Measurements from ENCODE around the gene TPGS2. TPM values are rescaled to one million over a fixed set of nuclear protein-coding genes. Genes with fewer than 3 reads are reported as not detected.

The TPGS2 gene
- total RNA-seq, 4 donors from 2014 or later, result 80.2 to 161 (median 118) TPM

DNA sequence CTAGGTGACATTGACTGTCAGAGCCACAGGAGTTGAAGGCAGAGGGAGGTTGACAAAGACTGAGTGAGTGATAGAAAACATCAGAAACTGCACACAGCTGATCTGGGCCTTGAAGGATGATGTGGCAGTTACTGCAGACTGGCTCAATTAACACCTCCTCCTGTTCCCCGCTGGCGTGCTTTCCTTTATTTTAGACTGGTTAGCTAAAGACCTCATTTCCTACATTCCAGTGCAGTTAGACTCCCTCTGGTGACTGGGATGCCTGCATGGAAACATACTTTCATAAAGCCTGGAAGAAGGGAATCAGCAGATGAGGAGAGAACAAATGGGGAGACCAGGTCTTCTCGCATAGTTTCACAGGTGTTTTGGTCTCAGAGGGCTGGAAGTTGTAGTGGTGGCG is 7.1 kb downstream of the TPGS2 start:
- TF ChIP-seq, protein P1, sequence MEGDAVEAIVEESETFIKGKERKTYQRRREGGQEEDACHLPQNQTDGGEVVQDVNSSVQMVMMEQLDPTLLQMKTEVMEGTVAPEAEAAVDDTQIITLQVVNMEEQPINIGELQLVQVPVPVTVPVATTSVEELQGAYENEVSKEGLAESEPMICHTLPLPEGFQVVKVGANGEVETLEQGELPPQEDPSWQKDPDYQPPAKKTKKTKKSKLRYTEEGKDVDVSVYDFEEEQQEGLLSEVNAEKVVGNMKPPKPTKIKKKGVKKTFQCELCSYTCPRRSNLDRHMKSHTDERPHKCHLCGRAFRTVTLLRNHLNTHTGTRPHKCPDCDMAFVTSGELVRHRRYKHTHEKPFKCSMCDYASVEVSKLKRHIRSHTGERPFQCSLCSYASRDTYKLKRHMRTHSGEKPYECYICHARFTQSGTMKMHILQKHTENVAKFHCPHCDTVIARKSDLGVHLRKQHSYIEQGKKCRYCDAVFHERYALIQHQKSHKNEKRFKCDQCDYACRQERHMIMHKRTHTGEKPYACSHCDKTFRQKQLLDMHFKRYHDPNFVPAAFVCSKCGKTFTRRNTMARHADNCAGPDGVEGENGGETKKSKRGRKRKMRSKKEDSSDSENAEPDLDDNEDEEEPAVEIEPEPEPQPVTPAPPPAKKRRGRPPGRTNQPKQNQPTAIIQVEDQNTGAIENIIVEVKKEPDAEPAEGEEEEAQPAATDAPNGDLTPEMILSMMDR (IDR thresholded peaks at IDR 0.05; ENCODE audit: low read depth), result no peak

DNA sequence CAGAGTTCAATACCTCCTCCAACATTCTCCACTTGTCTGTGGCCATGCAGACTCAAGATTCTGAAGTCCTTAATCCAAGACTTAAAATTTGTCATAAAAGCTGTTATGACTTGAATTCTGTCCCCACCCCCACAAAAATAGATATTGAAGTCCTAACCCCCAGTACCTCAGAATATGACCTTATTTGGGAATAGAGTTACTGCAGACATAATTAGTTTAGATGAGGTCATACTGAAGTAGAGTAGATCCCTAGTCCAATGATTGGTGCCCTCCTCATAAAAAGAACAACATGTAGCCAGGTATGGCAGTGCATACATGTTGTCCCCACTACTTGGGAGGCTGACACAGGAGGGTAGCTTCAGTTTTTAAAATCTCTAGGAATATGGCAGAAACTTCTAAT is 9.2 kb downstream of the TPGS2 start:
- TF ChIP-seq, protein P1 (IDR thresholded peaks at IDR 0.05; ENCODE audit: low read depth), result no peak

DNA sequence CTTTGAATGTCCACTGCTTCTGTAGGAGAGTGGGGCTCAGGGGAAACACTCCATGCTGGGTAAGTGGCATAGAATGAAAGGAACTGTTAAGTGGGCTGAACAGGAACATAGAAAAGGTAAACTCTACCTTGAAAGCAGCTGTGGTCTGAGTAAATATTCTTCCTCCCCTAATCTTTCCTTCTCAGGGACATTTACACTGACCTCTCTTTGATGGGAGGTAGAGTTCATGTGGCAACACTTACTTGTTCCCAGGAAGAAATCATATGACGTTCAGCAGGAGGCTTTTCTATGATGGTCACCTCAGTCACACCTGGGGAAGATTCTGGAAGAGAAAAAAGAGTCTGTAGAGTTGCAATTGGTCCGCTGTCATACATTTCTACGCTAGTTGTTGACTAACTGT is 10.2 kb downstream of the TPGS2 start:
- TF ChIP-seq, protein P1 (IDR thresholded peaks at IDR 0.05; ENCODE audit: low read depth), result no peak

DNA sequence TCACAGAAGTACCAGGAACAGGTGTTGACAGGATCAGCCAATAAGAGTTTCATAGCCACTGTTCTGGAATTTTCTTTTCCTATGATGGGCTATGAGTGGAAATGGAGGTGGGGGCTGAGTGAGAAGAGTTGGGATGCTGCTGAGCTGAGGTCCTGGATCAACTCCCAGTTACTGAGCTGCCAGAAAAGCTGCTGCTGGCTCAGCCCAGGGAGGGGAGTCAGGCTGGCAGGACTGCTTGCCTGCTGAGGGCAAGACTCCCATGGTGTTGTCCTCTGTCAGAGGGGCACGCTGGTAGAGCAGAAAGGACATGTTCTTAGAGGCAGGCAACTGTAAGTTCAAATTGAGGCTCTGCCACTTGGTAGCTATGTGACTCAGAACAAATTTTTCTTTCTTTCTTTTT is 11.8 kb downstream of the TPGS2 start:
- TF ChIP-seq, protein P1 (IDR thresholded peaks at IDR 0.05; ENCODE audit: low read depth), result no peak

DNA sequence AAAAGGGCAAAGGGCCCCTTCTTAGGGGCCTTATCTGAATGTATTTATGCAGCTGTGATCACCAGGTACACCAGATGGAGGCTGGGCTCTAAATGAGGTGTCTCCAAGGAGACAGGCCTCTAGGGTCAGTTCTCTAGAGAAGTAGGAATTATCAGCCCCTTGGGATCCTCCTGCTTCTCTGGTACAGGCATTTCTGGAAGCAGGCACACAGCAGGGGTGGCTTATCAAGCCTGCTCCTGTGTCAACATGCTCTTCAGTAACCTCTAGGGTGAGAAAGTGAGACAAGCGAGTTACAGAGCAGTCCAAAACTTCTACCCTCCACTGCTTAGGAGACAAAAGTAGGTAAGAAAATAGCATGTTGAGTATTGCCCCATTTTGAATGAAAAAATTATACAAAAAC is 13.8 kb downstream of the TPGS2 start:
- TF ChIP-seq, protein P1 (IDR thresholded peaks at IDR 0.05; ENCODE audit: low read depth), result no peak

DNA sequence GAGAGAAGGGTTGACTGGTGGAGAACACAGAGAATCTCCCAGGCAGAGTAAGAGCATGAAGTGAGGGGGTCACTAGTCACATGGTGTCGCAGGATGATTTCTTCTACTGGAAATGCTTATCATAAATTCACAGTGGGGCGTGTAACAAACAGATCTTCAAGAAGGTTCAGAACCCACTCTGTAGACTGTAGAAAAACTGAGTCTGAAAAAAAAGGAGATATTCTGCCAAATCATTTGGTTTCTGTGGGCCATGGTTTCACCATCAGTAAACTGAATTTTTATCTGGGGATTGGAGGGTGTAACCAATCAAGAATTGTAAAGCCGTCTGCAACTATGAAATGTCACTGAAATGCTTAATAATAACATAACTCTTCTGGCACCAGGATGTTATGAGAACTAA is 15.0 kb downstream of the TPGS2 start:
- TF ChIP-seq, protein P1 (IDR thresholded peaks at IDR 0.05; ENCODE audit: low read depth), result no peak

DNA sequence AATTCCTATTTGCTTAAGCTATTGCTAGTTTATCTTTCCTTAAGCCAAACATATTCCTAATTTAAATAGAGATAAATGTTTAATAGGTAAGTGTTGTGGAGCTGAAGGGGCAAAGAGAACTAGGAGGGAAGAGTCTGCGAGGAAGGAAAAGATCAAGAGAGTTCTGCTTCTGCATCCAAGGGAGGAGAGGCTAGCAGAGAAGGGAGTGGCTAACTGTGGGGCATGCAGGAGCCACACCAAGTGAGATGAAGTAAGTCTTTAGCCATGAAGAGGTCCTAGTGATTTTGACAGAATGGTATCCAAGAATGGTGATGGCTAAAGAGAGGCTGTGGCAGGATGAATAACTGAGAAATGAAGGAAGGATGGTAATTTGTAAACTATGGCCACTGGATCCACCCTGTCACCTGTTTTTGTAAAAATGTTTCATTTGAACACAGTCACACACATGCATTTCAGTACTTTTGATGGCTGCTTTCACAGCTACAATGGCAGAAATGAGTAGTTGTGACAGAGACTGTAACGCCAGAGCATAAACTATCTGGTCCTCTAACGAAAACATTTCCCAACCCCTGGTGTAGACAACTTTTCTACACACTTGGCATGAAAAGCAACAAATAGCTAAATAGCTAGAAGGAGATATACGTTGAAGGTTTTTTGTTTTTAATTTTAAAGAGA is 15.6 kb downstream of the TPGS2 start:
- TF ChIP-seq, protein P1 (IDR thresholded peaks at IDR 0.05; ENCODE audit: low read depth), result no peak
